NCI-H128 (cell line): ENCODE data around the gene TEDC2.

Experiments
- DNase-seq: peaks from one replicate; lab custom pipeline; 2025; ENCODE audit not compliant: unreplicated experiment; lab: John Stamatoyannopoulos, UW

Gene TEDC2

DNA sequence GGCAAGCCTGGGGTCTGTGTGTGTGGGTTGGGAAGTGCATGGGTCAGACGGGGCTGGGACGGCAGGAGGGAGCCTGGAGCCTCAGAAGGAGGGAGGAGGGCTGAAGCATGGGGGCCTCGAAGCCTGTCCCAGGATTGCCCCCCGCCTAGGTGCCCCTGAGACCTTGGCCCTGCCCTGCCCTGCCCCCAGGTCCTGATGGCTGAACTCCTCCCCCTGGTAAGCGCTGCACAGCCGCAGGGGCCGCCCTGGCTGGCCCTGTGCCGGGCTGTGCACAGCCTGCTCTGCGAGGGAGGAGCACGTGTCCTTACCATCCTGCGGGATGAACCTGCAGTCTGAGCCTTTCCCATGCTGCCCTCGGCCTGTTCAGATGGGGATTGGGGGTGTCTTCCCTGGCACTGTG is 4.4 kb downstream of the TEDC2 start:
- DNase-seq: no peak

GRCh38 chr16:2465653-2466415 is 5.9 kb downstream of the TEDC2 start:
- DNase-seq: no peak

GRCh38 chr16:2466667-2467527 is 7.0 kb downstream of the TEDC2 start:
- DNase-seq: no peak

- peak; percentile 26 for DNase-seq
These were observed 7.8 kb downstream of the TEDC2 start for GRCh38 chr16:2467528-2468232.

- no peak for DNase-seq
These were observed 8.4 kb downstream of the TEDC2 start for GRCh38 chr16:2468233-2468724.

GRCh38 chr16:2468725-2469398 is 9.0 kb downstream of the TEDC2 start:
- peak; percentile 58 for DNase-seq

DNA sequence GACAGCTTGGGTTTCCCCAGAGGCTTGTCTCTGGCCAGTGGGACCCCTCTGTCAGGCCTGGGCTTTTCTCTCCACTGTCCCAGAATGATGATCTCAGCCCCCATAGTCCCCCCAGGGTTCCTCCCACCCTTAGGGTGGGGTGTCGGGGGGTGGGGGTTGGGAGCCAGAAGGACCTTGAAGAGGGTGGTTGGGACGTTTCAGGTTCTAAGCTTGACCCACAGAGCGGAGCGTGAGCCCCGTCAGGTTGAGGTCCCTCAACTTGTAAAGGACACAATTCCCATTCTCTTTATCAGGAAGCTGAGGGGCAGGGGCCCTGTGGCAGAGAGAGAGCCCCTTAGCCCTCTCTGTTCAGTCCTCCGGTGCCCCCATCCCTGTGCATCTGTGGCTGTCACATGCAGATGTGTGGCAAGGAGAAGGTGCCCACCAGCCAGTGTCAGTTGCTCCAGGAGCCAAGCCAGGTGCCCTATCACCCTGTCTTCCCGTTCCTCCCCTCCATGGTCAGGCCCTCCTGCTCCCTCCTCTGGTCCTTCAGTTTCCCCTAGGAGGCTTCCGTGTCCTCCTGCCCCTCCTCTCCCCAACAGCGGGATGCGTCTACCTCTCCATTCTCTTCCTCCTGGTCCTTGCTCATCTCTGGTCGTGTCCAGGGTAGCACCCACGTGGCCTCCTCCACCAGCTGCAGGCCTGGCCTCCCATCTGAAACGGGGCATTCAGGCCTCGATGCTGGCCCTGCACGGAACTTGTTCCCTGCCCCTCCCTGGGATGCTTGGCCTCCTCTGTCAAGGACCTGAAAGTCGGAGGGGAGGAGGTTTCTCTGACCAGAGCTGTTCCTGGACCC is 9.7 kb downstream of the TEDC2 start:
- no peak for DNase-seq

DNA sequence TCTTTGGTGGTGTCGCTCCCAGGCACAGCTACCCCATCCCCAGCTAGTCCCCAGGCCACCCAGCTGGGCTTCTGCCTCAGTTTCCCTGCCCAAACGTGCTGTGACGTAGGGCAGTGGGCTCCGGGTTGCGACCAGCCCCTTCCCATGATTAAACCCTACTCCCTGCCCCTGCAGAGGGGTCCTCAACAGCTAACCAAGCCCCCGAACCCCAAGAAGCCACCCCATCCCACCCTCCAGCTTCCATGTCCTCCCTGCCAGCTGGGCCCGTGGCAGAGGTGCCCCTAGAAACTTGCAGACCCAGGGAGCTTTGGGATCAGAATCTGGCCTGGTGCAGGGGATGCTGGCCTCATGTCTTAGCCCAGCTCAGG is 10.3 kb downstream of the TEDC2 start:
- DNase-seq: no peak

- DNase-seq: no peak
These were observed 10.7 kb downstream of the TEDC2 start for GRCh38 chr16:2470603-2471015.

- no peak for DNase-seq
These were observed 11.2 kb downstream of the TEDC2 start, which contains the start of gene NTN3 for GRCh38 chr16:2471016-2471652. Gene NTN3 (plus strand): TSS chr16:2471297. CDS start chr16:2471702, 405 bp downstream.

GRCh38 chr16:2471653-2472487 is 12.0 kb downstream of the TEDC2 start:
- no peak for DNase-seq

GRCh38 chr16:2472488-2472864 is 12.6 kb downstream of the TEDC2 start:
- no peak for DNase-seq

- DNase-seq: no peak
These were observed 13.1 kb downstream of the TEDC2 start for GRCh38 chr16:2472885-2473445.

DNA sequence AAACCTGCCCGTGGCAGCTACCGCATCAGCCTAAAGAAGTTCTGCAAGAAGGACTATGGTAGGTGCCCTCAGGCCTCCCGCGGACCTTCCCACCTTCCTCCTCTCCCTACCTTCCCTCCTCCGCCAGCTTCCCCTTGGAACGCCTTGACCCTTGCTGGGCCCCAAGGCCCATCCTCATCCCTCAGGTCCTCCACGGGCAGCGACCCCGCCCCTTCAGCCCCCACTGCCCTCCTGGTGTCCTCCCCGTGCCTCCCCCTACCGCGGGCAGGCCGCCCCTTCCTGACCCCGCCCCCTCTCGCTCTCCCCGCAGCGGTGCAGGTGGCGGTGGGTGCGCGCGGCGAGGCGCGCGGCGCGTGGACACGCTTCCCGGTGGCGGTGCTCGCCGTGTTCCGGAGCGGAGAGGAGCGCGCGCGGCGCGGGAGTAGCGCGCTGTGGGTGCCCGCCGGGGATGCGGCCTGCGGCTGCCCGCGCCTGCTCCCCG is 13.6 kb downstream of the TEDC2 start:
- no peak for DNase-seq

GRCh38 chr16:2473999-2474876 is 14.3 kb downstream of the TEDC2 start:
- DNase-seq: no peak

GRCh38 chr16:2474877-2475412 is 15.0 kb downstream of the TEDC2 start, which contains the start of gene TBC1D24:
Gene TBC1D24 (plus strand): TSS chr16:2475127. CDS start chr16:2496149, 21,022 bp downstream.
- peak; percentile 30 for DNase-seq
